HT1080 (cell line): ENCODE measurements around the gene SLC1A3. TPM values are rescaled to one million over a fixed set of nuclear protein-coding genes. Genes with fewer than 3 reads are reported as not detected.

Source experiments
- DNase-seq: peaks from one replicate; pipeline ENCODE4 v3.0.0-alpha.2; 2015; ENCODE audit warnings: low read depth
- total RNA-seq: library from RNA; depleted of rRNA; stranded (reverse); fragments of >200 nt; shearing (Covaris generic); gene quantifications from 2 replicates; pipeline ENCODE4 v1.2.3, GENCODE V29; 2014

SLC1A3 gene
- total RNA-seq, 1 experiment from 2014 or later = 27.1 TPM

DNA sequence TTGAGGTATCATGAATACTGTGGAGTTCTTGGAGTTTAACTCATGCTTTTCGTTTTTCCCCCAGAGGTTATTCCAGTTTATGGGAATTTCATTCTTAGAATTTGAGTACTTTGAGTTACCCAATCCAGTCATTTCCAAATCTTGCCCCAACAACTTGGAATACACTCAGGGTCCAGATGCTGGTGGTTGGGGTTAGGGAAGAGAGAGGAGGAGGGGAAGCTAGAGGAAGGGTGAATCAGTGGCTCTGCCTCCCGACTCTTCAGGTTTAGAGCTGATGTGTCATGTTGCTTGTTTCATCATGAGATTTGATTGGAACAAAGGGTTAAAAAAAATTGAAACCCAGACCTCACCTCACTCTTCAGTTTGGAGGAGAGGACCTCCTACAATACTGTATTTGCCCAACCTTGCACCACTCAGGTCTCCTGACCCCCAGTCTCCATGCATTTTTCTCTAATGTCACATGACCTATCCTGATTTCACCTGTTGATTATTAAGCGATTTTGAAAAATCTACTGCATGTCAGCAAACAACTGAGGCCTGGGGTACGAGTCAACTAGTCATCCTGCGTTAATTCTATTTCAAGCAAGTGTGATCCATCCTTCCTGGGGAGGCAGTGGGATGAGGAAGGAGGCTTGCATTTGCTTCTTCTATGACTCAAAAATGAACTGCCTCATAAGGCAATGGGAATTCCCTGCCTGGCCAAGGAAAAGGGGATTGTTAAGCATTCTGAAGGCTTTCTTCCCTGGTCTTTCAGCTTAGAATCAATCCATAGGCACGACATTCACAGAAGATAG is 6.2 kb upstream of the SLC1A3 start:
- peak; percentile 72 for DNase-seq

DNA sequence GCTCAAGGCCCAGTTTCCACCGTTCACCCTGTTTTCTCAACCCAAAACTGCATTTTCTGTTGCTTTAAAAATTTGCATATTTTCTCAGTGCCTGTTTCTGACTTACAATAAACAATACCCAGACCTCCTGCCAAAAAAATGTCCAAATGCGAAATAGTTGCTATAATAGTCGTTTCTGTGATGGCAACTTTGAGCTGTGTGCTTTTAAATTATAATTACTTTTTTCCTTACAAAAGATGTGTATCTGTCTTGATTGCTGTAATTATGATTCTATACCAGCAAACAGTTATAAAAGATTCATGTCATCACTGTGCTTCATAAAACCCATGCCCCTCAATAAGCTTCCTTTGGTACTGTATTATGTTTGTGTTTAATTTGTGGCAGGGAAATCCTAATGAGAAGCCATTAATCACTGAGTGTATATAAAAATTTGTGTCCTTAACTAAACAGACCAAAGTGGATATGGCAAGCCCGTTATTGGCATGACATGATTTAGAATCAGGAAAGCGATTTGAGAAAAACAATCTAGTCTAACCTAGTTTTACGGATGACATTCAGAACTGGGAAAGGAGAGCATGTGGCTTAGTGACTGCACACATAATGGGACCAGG is 5.4 kb upstream of the SLC1A3 start:
- DNase-seq = no peak

- DNase-seq = no peak
These were observed 3.6 kb upstream of the SLC1A3 start for GRCh38 chr5:36602704-36603321.

DNA sequence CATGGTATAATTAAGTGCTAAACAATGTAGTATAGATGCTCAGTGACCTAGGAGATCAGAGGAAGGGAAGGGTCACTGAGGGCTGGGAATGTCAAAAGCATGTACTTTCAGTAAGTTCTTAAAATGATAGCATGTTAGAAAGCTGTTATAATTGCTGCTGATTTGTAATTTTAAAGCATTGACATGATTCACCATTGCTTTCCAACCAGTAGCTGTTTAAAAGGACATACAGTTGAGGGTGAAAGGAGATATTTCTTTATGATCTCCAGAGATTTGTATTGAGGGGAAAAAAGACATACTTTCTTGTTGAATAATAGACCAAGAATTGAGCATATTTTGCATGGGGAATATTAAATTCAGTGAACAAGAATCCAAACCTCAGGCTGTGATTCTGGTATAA is 1.2 kb upstream of the SLC1A3 start:
- no peak for DNase-seq

GRCh38 chr5:36606036-36606427 is 374 bp upstream of the SLC1A3 start:
- no peak for DNase-seq

DNA sequence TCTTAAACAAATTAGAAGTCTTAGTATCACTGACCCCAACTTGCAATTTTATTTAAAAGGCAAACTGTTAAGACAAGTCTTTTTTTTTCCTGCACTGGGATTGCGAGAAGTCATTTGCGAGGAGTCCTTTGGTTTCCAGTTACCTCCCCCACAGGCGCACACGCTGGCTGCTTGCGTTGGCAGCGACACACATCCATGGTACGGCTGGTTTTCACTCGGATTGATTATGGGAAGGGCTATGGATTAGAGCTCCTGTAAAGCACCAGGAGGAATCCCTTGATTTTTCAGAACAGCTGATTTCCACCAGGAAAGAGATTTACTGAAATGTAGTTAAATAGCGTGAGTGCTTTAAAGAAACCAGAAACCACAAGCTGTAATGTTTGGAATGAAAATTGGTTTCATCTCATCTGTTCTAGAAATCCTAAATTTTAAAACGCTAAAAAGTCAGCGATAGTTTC is 737 bp downstream of the SLC1A3 start:
- no peak for DNase-seq

DNA sequence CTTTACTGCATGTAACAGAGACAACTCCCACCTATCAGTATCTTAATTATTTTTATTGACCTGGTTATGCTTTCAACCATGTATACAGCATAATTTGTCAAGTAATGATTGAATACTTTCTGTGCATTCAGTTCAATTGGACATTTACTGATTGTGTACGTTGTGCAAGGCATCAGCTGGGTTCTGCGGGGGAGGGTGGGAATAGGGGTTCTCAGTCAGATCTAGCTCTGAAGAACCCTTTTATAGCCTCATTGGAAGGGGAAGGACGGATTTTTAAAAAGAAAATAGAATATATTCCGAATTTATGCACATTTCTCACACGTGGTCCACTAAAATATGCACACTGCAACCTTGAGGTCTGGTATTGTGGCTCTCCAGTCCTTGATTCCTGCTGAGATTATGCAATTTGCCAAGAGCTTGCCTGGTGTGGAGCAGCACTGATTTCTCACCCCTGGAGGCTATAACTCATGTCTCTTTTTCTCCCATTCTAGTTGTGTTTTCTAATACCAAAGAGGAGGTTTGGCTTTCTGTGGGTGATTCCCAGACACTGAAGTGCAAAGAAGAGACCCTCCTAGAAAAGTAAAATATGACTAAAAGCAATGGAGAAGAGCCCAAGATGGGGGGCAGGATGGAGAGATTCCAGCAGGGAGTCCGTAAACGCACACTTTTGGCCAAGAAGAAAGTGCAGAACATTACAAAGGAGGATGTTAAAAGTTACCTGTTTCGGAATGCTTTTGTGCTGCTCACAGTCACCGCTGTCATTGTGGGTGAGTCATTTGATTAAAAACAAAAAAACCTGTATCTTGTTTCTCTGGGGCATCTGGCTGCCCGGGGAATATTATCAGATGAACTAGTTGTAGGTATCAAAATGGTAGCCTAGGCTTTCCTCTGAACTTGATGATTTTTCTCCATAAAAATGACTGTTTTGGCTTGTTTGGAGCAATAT is 1.7 kb downstream of the SLC1A3 start:
- DNase-seq = peak; percentile 25

DNA sequence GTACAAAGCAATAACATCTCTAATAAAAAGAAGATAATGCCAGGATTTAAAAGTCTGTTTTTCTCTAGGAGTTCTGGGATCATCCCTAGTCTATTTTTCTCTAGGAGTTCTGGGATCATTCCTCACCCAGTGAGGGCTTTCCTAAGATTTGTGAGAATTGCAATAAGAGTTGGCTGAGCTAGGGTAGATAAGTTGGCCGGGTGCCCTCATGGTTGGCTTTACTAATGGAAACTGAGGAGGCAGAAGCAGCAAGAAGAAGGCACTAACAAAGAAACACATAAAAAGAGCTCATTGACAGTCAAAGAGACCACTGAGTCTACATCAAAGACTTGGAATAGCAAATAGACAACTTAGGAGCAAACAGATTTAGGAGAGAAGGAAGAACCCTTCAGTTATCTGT is 4.2 kb downstream of the SLC1A3 start:
- DNase-seq = no peak

GRCh38 chr5:36611520-36612274 is 5.3 kb downstream of the SLC1A3 start:
- DNase-seq = no peak

GRCh38 chr5:36613241-36613640 is 6.8 kb downstream of the SLC1A3 start:
- no peak for DNase-seq

DNA sequence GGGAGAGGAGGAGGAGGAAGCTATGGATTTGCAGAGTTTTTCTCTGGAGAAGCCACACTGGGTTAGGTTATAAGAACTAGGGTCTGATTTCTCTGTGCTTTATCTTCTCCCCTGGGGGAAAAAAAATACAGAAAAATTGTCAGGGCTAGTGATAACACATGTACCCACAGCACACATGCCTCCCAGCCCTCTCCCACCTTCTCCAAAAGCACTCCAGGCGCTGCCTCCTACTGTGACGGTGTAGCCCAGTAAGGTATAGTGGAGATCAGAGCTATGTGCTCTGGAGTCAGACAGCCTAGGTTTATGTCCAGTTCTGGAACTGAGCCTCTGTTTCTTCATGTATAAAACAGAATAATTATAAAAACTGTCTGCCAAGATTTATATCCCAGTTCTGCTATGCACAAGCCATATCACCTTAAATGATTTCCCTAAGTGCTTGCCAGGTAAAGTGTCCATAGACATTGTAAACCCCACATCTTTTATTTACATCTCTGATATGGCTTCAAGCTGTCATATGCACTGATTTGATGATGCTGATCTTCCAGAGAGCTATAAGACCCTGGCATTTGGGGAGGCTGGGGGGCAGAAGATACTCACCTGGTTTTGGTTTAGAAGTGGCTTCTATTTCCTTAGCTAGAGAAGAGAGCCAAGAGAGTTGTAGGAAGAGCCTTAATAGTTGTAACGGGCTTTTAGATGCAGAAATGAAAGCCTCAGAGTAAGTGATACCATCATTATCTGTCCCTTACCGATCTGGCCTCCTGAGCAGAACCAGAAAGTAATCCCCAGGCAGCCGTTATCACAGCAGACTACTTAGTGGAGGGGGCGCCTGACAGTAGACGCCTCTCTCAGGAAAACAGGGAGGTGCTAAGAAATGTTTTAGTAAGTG is 7.6 kb downstream of the SLC1A3 start:
- DNase-seq = no peak

- DNase-seq = no peak
These were observed 8.4 kb downstream of the SLC1A3 start for GRCh38 chr5:36614657-36615308.

- DNase-seq = peak; percentile 23
These were observed 12.7 kb downstream of the SLC1A3 start for GRCh38 chr5:36619012-36619635.

DNA sequence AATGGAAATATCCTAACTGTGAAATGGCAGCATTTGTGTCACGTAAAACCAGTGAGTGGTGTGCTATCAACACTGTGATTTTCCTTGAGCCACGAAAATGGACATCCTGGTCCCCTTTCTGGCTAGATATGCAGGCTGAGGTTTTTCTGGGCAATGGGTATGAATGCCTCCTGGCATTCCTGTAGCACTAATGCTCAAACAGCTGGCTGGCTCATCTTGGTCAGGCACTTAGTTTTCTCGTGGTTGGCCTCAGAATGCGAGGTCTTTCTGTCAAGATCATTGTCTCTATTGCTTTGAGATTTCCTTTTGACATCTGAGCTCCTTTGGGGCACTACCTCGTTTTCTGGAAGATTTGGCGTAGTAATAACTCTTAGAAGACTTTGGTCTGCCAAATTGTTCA is 15.6 kb downstream of the SLC1A3 start:
- DNase-seq = no peak

GRCh38 chr5:36623832-36624231 is 17.4 kb downstream of the SLC1A3 start:
- no peak for DNase-seq

GRCh38 chr5:36624277-36624676 is 17.9 kb downstream of the SLC1A3 start:
- no peak for DNase-seq

DNA sequence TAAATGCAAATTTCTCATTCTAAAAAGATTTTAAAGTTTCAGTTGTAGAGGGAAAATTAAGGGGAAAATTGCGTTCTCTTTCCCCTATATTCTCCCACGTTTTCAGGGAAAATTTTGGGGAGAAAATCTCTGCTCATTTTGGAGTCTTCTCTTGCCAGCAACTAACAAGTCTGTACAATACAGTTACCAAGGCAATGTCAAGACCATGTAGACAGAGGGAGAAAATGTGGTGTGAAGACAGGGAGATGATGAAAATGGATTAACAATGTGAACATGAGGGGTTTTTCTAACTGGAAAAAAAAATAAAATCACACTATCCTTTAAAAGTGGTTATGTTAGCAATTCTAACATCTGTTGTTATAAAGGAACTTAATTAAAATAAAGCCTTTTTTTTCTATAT is 22.3 kb downstream of the SLC1A3 start:
- DNase-seq = no peak

GRCh38 chr5:36629729-36630128 is 23.3 kb downstream of the SLC1A3 start:
- no peak for DNase-seq
